Smooth muscle cell (in vitro differentiated cells): ENCODE measurements around the gene TEAD3. TPM values are rescaled to one million over a fixed set of nuclear protein-coding genes. Genes with fewer than 3 reads are reported as not detected.
"Not testable (repeated sequence)": the region's sequence is repeated elsewhere in the genome, so short reads cannot be mapped to it uniquely, and the experiment has no call there.

ENCODE experiments used
- DNase-seq: peaks from one replicate; lab custom pipeline; 2025; ENCODE audit not compliant: unreplicated experiment; lab: John Stamatoyannopoulos, UW
- H2AFZ ChIP-seq: fragments of 200-600 bp; sonication (generic); 2 replicates; pipeline ENCODE4 v1.6.0; 2016; ENCODE audit warnings: antibody characterized with exemption, low read depth, mild to moderate bottlenecking
- H3F3A ChIP-seq: fragments of 200-600 bp; sonication (generic); 2 replicates; pipeline ENCODE4 v1.6.0; 2017; ENCODE audit warnings: antibody characterized with exemption, low read depth
- H3K27ac ChIP-seq: fragments of 200-600 bp; sonication (generic); 2 replicates; pipeline ENCODE4 v1.5.1; 2016; ENCODE audit warnings: low read depth, mild to moderate bottlenecking
- H3K27me3 ChIP-seq: fragments of 200-600 bp; sonication (generic); 2 replicates; pipeline ENCODE4 v1.6.1; 2016; ENCODE audit warnings: low read depth, mild to moderate bottlenecking
- H3K36me3 ChIP-seq: fragments of 200-600 bp; sonication (generic); 2 replicates; pipeline ENCODE4 v1.5.1; 2016; ENCODE audit warnings: low read depth
- H3K4me1 ChIP-seq: fragments of 200-600 bp; sonication (generic); 2 replicates; pipeline ENCODE4 v1.5.1; 2016; ENCODE audit warnings: low read depth
- H3K4me2 ChIP-seq: fragments of 200-600 bp; sonication (generic); 2 replicates; pipeline ENCODE4 v1.6.0; 2016; ENCODE audit warnings: mild to moderate bottlenecking
- H3K4me3 ChIP-seq: fragments of 200-600 bp; sonication (generic); 2 replicates; pipeline ENCODE4 v1.5.1; 2016; ENCODE audit warnings: mild to moderate bottlenecking
- H3K79me2 ChIP-seq: fragments of 200-600 bp; sonication (generic); 2 replicates; pipeline ENCODE4 v1.6.0; 2016; ENCODE audit warnings: low read depth, mild to moderate bottlenecking
- H3K9ac ChIP-seq: fragments of 200-600 bp; sonication (generic); 2 replicates; pipeline ENCODE4 v1.6.0; 2016; ENCODE audit warnings: low read depth
- H3K9me3 ChIP-seq: fragments of 200-600 bp; sonication (generic); replicated peaks from 2 replicates; pipeline ENCODE4 v1.5.1; 2016; ENCODE audit warnings: low read depth
- H4K20me1 ChIP-seq: fragments of 200-600 bp; sonication (generic); 2 replicates; pipeline ENCODE4 v1.6.0; 2016; ENCODE audit warnings: low read depth
- CTCF ChIP-seq: fragments of 200-600 bp; sonication (generic); IDR thresholded peaks from 2 replicates; pipeline ENCODE4 v1.5.1; 2017; ENCODE audit warnings: borderline replicate concordance, mild to moderate bottlenecking, antibody characterized with exemption; ENCODE audit not compliant: insufficient read depth, poor library complexity, severe bottlenecking
- WGBS: methylation state at CpG from one replicate; pipeline ENCODE4 v1.1.7; 2016; ENCODE audit warnings: low lambda C conversion rate; 5-methylcytosine and 5-hydroxymethylcytosine counted together
- polyA plus RNA-seq: library from polyadenylated mRNA; unstranded; fragments of >200 nt; fragmentation: Nextera tagmentation; extraction: Ambion mirVana; gene quantifications from 2 replicates; pipeline ENCODE4 v1.2.1, GENCODE V29; 2016
- total RNA-seq: library from RNA; depleted of rRNA; stranded (reverse); fragments of >200 nt; gene quantifications from 2 replicates; pipeline ENCODE4 v1.2.3, GENCODE V29; 2014

The TEAD3 gene
- total and polyA plus RNA-seq, 2 experiments from 2014 or later = 29.1 to 40.6 TPM

- Histone ChIP-seq H3K27ac (no peak overlapping the region), H3K9me3 (no peaks in the 10 kb centered on the region), H3K9ac (no peak overlapping the region), H3K27me3 (no peaks in the 10 kb centered on the region), H3K4me3 (no peak overlapping the region), H3K79me2 (no peaks in the 10 kb centered on the region), H3K4me1 (no peaks in the 10 kb centered on the region), H3F3A (no peaks in the 10 kb centered on the region), H3K36me3 (no peaks in the 10 kb centered on the region), H3K4me2 (no peak overlapping the region), H4K20me1 (no peaks in the 10 kb centered on the region), H2AFZ (no peak overlapping the region)
- 92% methylated on average over 16 of the region's 16 CpGs for WGBS
- no peak for TF ChIP-seq CTCF
- DNase-seq = no peak
Measured at GRCh38 chr6:35435074-35435837, 61.6 kb downstream of the TEAD3 start.

GRCh38 chr6:35432702-35433101 lies 64.2 kb downstream of the TEAD3 start:
- H2AFZ ChIP-seq, H3F3A ChIP-seq, H3K4me1 ChIP-seq, H3K9me3 ChIP-seq, H4K20me1 ChIP-seq, H3K27me3 ChIP-seq, H3K4me2 ChIP-seq, H3K36me3 ChIP-seq, H3K4me3 ChIP-seq, H3K27ac ChIP-seq, DNase-seq, H3K79me2 ChIP-seq, H3K9ac ChIP-seq: not testable (repeated sequence)
- 86% methylated on average over 3 of the region's 3 CpGs for WGBS

- H3K4me1 ChIP-seq = peaks cover 12% of the 10 kb centered on the region
- H3F3A ChIP-seq = no peaks in the 10 kb centered on the region
- WGBS = 93% methylated on average over 4 of the region's 4 CpGs
- no peak for TF ChIP-seq CTCF
- no peaks in the 10 kb centered on the region for H3K79me2 ChIP-seq
- H3K9me3 ChIP-seq = no peaks in the 10 kb centered on the region
- H3K27me3 ChIP-seq = no peaks in the 10 kb centered on the region
- H2AFZ ChIP-seq = no peak overlapping the region
- H4K20me1 ChIP-seq = no peaks in the 10 kb centered on the region
- no peak overlapping the region for H3K27ac ChIP-seq
- DNase-seq = no peak
- no peaks in the 10 kb centered on the region for H3K36me3 ChIP-seq
- H3K4me3 ChIP-seq = no peak overlapping the region
- H3K9ac ChIP-seq = no peak overlapping the region
- no peak overlapping the region for H3K4me2 ChIP-seq
Measured at GRCh38 chr6:35432291-35432690, 64.6 kb downstream of the TEAD3 start.

GRCh38 chr6:35429463-35429862 lies 67.4 kb downstream of the TEAD3 start:
- Histone ChIP-seq H3F3A (no peaks in the 10 kb centered on the region), H3K4me3 (no peak overlapping the region), H3K36me3 (no peaks in the 10 kb centered on the region), H3K9me3 (no peaks in the 10 kb centered on the region), H2AFZ (no peak overlapping the region), H3K79me2 (no peaks in the 10 kb centered on the region), H3K4me1 (peaks cover 20% of the 10 kb centered on the region), H3K4me2 (no peak overlapping the region), H3K27ac (no peak overlapping the region), H3K27me3 (no peaks in the 10 kb centered on the region), H4K20me1 (no peaks in the 10 kb centered on the region), H3K9ac (no peak overlapping the region)
- no peak for DNase-seq
- no peak for TF ChIP-seq CTCF
- 72% methylated on average over 2 of the region's 2 CpGs for WGBS
